ENCODE data around the gene THBS1. TPM values are rescaled to one million over a fixed set of nuclear protein-coding genes. Genes with fewer than 3 reads are reported as not detected.

THBS1 gene
- total RNA-seq, 1 experiment from 2014 or later, result 10.1 TPM

- no peaks in the 10 kb centered on the region for H3K27me3 ChIP-seq (ENCODE audit: control insufficient read depth, insufficient read depth, low read length)
- DNase-seq, result no peak
- H3K4me3 ChIP-seq (ENCODE audit: insufficient read depth, low read depth, low read length), result no peak overlapping the region
- H3K36me3 ChIP-seq (replicated peaks; ENCODE audit: control insufficient read depth, insufficient read depth, low read length), result no peaks in the 10 kb centered on the region
These were observed 60.5 kb downstream of the THBS1 start for GRCh38 chr15:39641191-39641889.

- DNase-seq, result peak; percentile 46
- no peak overlapping the region for H3K4me3 ChIP-seq (ENCODE audit: insufficient read depth, low read depth, low read length)
- H3K27me3 ChIP-seq (ENCODE audit: control insufficient read depth, insufficient read depth, low read length), result no peaks in the 10 kb centered on the region
- no peaks in the 10 kb centered on the region for H3K36me3 ChIP-seq (replicated peaks; ENCODE audit: control insufficient read depth, insufficient read depth, low read length)
These were observed 61.2 kb downstream of the THBS1 start for GRCh38 chr15:39642011-39642640.

- H3K27me3 ChIP-seq (ENCODE audit: control insufficient read depth, insufficient read depth, low read length), result no peaks in the 10 kb centered on the region
These were observed 62.8 kb downstream of the THBS1 start for GRCh38 chr15:39643727-39644126.

GRCh38 chr15:39644136-39644535 is 63.3 kb downstream of the THBS1 start:
- H3K27me3 ChIP-seq (ENCODE audit: control insufficient read depth, insufficient read depth, low read length), result no peaks in the 10 kb centered on the region
- no peaks in the 10 kb centered on the region for H3K36me3 ChIP-seq (replicated peaks; ENCODE audit: control insufficient read depth, insufficient read depth, low read length)
- no peak overlapping the region for H3K4me3 ChIP-seq (ENCODE audit: insufficient read depth, low read depth, low read length)
- DNase-seq, result no peak

More at GRCh38 chr15:39643727-39644126, 62.8 kb downstream of the THBS1 start:
- DNase-seq, result no peak
- Histone ChIP-seq H3K36me3 (replicated peaks; ENCODE audit: control insufficient read depth, insufficient read depth, low read length) (no peaks in the 10 kb centered on the region), H3K4me3 (ENCODE audit: insufficient read depth, low read depth, low read length) (no peak overlapping the region)

- DNase-seq, result no peak
- H3K27me3 ChIP-seq (ENCODE audit: control insufficient read depth, insufficient read depth, low read length), result no peaks in the 10 kb centered on the region
- H3K4me3 ChIP-seq (ENCODE audit: insufficient read depth, low read depth, low read length), result no peak overlapping the region
- no peaks in the 10 kb centered on the region for H3K36me3 ChIP-seq (replicated peaks; ENCODE audit: control insufficient read depth, insufficient read depth, low read length)
These were observed 64.5 kb downstream of the THBS1 start for GRCh38 chr15:39645138-39645975.

- H3K36me3 ChIP-seq (replicated peaks; ENCODE audit: control insufficient read depth, insufficient read depth, low read length), result no peaks in the 10 kb centered on the region
- no peaks in the 10 kb centered on the region for H3K27me3 ChIP-seq (ENCODE audit: control insufficient read depth, insufficient read depth, low read length)
- DNase-seq, result no peak
- H3K4me3 ChIP-seq (ENCODE audit: insufficient read depth, low read depth, low read length), result no peak overlapping the region
These were observed 65.0 kb downstream of the THBS1 start for GRCh38 chr15:39645976-39646257.

GRCh38 chr15:39646425-39646824 is 65.5 kb downstream of the THBS1 start:
- DNase-seq, result no peak
- H3K27me3 ChIP-seq (ENCODE audit: control insufficient read depth, insufficient read depth, low read length), result no peaks in the 10 kb centered on the region
- H3K4me3 ChIP-seq (ENCODE audit: insufficient read depth, low read depth, low read length), result no peak overlapping the region
- H3K36me3 ChIP-seq (replicated peaks; ENCODE audit: control insufficient read depth, insufficient read depth, low read length), result no peaks in the 10 kb centered on the region

Other genes starting within 250 kb of the THBS1 start
- 0.15 and 0.52 TPM in 2 replicates for gene FSIP1, start 201.8 kb downstream of the THBS1 start, total RNA-seq (2014; rRNA removed; shearing (Covaris generic))